ENCODE results near the gene TRIM7.

TRIM7 gene

DNA sequence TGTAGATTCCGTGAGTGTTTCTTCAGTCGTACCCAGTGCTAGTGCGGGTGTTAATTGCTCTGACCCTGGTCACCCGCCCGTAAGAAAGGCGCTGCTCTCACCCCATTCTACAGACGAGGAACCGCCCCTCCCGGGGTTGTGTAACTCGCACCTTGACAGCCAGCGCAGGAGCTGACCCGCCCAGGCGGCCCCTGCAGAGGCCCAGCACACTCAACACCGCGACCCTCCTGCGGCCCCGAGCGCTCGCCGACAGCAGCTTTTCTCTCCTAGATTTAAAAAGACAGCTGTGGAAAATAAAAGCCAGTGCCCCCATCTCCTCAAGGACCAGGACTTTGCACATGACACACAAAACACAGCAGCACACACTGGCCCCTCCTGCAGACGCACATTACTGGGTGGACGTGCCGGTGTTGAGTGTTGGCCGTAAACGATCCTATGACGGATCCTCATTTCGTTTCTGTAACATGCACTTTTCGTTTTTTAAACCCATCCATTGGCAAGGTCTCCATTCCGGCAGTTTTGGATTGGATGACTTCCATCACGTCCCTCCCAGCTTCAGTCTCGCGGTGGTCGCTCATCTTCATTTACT is 34.7 kb downstream of the TRIM7 start:
- DNase-seq, result no peak

DNA sequence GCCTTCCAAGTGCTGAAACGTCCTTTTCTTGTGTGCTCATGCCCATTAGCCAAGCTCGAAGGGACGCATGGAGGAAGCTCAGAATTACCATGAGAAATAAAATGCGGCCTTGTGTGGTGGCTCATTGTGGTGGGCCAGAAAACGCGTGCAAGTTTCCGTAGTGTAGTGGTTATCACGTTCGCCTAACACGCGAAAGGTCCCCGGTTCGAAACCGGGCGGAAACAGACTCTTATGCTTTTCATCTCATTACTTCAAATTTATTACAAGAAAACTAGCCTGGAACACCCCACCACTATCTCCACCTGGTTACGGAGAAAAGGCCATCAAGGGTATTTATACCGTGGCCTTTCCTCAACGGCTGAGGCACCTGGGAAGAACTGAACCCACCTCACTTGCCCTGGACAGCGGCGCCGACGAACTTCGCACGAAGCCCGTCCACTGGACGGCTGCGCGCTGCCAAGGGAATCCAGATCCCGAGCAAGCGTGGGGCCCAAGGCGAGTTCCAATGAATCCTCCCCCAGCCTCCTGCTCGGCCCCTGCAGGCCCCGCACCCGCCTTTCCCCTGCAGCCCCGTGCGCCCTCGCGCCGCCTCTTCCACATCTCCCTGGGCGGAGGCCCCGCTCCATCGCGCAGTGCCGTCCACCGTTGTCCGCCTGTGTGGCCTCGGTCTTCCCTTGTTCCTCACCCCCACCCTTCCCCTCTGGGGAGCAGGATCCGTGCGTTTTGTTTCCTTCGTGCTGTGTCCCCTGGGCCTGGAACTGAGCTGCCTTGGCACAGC is 35.3 kb downstream of the TRIM7 start:
- peak; percentile 87 to 89 for DNase-seq

GRCh38 chr5:181168595-181169118 is 36.3 kb downstream of the TRIM7 start:
- no peak for DNase-seq

DNA sequence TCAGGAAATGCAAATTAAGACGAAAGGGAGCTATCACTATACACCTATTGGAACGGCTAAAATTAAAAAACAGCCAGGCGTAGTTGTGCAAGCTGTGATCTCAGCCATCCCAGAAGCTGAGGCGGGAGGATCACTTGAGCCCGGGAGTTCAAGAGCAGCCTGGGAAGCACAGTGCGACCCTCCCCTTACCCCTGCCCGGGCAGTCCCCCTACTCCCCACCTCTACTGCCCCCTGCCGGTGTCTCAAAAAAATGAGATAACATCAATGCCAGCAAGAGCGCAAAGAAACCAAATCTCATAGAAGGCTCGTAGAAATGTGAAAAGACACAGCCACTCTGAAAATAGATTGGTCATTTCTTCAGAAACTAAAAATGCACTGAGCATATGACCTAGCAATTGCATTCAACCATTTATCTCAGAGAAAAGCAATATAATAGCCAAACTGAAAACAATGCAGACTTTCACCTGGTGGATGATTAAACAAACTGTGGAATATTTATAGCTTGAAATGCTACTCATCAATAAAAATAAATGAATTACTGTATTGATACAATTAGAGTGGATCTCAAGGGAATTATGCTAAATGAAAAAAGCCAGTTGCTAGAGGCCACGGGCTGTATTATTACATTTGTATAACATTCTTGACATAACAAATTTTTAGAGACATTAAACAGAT is 37.0 kb downstream of the TRIM7 start:
- DNase-seq, result peak in 1 of 2 experiments; percentile 51

DNA sequence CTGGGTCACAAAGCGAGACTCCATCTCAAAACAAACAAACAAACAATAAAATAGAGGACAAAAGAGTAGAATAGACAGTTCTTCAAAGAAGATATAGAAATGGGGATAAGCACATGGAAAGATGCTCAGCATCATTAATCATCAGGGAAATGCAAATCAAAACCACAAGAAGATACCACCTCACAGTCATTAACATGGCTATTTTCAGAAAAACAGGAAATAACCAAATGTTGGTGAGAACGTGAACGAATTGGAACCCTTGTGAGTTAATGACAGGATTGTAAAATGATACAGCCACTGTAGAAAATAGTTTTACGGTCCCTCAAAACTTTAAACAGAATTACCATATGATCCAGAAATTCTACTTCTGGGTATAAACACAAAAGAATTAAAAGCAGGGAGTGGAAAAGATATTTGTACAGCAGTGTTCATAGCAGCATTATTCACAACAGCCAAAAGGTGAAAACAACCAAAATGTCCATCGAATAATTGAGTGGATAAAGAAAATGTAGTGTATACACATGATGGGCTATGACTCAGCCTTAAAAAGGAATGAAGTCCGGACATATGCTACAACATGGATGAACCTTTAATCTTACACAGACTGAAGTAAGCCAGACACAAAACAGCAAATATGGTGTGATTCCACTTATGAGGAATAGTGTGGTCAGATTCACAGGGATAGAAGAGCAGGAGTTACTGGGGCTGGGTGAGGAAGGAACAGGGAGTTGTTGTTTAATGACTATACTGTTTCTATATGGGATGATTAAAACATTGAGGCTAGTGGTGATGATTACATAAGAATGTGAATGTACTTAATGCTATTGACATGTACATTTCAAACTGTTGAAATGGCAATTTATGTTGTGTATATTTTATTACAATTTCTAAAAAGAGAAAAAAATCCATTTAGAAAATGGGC is 37.9 kb downstream of the TRIM7 start:
- DNase-seq, result no peak

DNA sequence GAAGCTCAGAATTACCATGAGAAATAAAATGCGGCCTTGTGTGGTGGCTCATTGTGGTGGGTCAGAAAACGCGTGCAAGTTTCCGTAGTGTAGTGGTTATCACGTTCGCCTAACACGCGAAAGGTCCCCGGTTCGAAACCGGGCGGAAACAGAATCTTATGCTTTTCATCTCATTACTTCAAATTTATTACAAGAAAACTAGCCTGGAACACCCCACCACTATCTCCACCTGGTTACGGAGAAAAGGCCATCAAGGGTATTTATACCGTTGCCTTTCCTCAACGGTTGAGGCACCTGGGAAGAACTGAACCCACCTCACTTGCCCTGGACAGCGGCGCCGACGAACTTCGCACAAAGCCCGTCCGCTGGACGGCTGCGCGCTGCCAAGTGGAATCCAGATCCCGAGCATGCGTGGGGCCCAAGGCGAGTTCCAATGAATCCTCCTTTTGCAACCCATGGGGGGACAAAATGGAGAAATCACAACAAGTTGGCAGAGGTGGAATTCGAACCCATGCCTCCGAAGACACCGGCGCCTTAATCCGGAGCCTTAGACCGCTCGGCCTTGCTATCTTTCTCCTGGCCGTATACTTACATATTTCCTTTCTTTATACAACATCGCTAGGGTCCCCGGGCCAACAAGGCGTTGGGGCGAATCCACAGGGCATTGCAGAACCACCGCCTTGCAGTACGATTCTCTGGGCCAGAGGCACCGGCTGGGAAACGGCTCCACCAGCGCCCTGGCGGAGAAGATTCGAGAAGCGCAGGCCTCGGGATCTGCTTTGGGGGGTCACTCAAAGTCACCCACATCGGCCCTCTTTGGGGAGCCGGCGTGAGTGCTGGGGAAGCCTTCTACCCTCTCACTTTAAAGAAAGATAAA is 40.7 kb downstream of the TRIM7 start:
- DNase-seq, result peak; percentile 59 to 64

DNA sequence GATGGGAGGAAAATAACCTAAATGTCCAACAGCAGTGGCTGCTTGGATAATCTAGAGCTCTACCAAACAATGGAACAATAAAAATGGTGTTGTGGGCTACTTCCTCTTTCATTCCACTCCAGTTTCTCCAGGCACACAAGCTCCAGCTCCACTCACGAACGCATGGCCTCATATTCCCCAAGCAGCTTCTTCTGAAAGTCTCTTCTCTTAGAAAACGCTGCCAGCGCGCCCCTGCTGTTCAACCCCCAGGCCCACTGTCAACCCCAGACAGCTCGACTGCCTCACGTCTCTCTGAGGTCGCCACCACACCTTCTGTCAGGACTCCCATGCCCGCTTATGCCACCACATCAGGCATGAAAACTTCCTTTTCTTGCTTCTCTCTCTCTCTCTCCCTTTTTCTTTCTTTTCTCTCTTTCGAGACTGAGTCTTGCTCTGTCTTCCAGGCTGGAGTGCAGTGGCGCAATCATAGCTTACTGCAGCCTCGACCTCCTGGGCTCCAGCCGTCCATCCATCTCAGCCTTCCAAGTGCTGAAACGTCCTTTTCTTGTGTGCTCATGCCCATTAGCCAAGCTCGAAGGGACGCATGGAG is 41.4 kb downstream of the TRIM7 start:
- DNase-seq, result no peak

DNA sequence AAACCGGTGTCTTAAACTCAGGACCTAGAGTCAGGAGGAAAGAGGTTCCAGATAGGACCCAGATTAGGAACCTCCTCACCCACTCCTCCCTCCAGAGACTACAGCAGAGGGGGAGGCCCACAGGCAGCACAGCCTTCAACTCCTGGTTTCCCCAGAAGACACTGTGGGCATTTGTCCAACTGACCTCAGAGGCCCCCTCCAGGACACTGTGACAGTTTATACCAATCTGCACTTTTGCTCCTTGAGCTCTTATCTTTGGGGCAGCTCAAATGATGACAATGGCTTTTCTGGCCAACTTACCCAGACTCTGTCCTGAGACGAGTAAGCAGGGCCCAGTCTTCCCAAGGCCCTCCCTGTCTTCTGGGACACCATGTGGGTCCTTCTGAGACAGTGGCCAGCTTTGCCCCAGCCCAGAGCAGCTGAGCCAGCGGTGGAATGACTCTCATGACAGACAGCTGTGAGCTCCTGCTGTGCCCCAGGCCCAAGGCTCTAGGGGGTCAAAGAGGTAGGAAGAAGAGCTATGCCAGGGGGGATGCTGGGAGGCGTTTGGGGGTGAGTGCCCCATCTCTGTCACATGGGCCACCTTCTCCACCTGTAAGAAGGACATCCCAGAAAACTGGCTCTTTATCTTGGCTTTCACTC is 43.3 kb downstream of the TRIM7 start:
- DNase-seq, result no peak

- peak; percentile 57 to 59 for DNase-seq
Measured at GRCh38 chr5:181160755-181161533, 44.1 kb downstream of the TRIM7 start.

GRCh38 chr5:181160152-181160754 is 44.7 kb downstream of the TRIM7 start:
- DNase-seq, result peak; percentile 79 to 83

DNA sequence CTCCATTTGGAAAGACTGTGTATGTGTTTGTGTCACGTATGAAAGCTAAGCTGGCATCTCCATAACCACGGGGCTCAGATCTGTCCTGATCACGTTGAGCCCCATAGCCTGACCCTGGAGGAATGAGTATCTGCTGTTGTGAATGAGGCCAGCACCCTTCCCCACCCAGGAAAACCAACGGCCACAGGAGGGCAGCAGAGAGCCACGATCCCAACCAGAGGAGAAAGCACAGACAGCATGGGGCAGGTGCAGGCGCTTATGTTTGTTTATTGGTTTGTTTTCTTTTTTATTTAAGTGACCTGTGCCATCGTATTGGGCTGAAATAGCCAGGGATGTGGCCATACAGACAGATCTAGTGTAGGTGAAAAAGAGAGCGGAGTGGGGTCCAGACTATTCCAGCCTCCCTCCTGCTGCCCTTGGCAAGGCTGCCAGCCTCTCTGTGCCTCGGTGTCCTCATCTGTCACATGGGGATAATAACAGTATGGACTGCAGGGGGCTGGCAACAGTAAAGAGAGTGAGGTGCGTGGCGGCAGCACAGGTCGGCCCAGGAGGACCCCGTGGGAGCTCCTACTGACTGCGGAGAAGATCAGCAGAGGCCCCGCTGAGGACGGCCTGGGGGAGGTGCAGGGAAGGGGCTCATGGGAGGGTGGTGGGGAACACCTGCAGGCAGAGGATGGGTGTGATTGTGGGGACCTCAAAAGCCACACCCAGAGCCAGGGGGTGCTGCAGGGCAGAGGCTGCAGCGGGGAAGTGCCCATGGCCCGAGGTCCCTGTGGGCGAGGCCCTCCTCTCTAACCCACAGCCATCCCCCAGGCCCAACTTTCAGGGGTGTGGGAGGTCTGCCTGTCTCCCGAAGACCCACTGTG is 45.5 kb downstream of the TRIM7 start:
- DNase-seq, result peak; percentile 97 to 98

DNA sequence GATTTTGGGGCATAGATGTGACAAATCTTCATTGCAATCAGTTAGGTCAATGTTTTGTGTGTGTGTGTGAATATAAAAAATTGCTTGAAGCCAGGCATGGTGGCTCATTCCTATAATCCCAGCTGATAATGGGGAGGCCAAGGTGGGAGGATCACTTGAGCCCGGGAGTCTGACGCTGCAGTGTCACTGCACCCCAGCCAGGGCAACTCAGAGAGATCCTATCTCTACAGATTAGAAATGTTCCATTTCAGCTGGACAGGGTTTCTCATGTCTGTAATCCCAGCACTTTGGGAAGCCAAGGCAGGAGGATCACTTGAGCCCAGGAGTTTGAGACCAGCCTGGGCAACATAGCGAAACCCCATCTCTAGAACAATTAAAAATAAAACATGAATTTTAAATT is 46.1 kb downstream of the TRIM7 start:
- no peak for DNase-seq

GRCh38 chr5:181156758-181157157 is 48.2 kb downstream of the TRIM7 start:
- DNase-seq, result no peak

GRCh38 chr5:181153814-181154213 is 51.2 kb downstream of the TRIM7 start:
- DNase-seq, result peak; percentile 9 to 25

- no peak for DNase-seq
Measured at GRCh38 chr5:181152406-181152805, 52.6 kb downstream of the TRIM7 start.

GRCh38 chr5:181151146-181151545 is 53.9 kb downstream of the TRIM7 start:
- no peak for DNase-seq

GRCh38 chr5:181149806-181150733 is 54.9 kb downstream of the TRIM7 start:
- DNase-seq, result no peak

Data from activated CD4-positive, alpha-beta T cell treated with anti-CD3 and anti-CD28 coated beads, Interleukin-2, amount 50 U/mL, for 48 hours (primary cell).